Body of pancreas (tissue), 4 donors: ENCODE measurements around the gene IL16. TPM values are rescaled to one million over a fixed set of nuclear protein-coding genes. Genes with fewer than 3 reads are reported as not detected.
A peak's percentile ranks its signal among the peaks of the same experiment; 100 is the strongest.

Experiments used
- ATAC-seq: fragments of 150-250 bp; one replicate; pipeline ENCODE4 v1.9.1; 2016
- DNase-seq, 4 donors: peaks; one replicate each; pipeline ENCODE4 v3.0.0-alpha.2; 2019
- H3K27ac ChIP-seq, 4 donors: fragments of 200-600 bp; sonication (generic); 1 replicate in 3 of 4; 2 replicates in 1 of 4; pipeline versions ENCODE4 v1.5.1 to v1.6.1; 2016 to 2019; ENCODE audit warnings: mild to moderate bottlenecking in 1 of 4, mixed read lengths in 1 of 4, moderate library complexity in 1 of 4
- H3K27me3 ChIP-seq, 2 donors: fragments of 200-600 bp; sonication (generic); one replicate each; pipeline ENCODE4 v1.6.0; 2016; ENCODE audit warnings: mild to moderate bottlenecking in 1 of 2
- H3K36me3 ChIP-seq, 2 donors: fragments of 200-600 bp; sonication (generic); replicated peaks in 1 of 2; 2 replicates each; pipeline ENCODE4 v1.5.1; 2016; ENCODE audit warnings: low read depth in 2 of 2; ENCODE audit not compliant: insufficient read depth in 1 of 2
- H3K4me1 ChIP-seq: fragments of 200-600 bp; sonication (generic); one replicate; pipeline ENCODE4 v1.6.0; 2016
- H3K4me3 ChIP-seq, 2 donors: fragments of 200-600 bp; sonication (generic); 1 replicate in 1 of 2; 2 replicates in 1 of 2; pipeline ENCODE4 v1.5.1; 2016 to 2019
- H3K9me3 ChIP-seq, 3 donors: fragments of 200-600 bp; sonication (generic); 1 replicate in 2 of 3; 2 replicates in 1 of 3; pipeline ENCODE4 v1.5.1; 2016
- POLR2A ChIP-seq, 3 donors: fragments of 450-650 bp; IDR thresholded peaks; one replicate each; pipeline ENCODE4 v1.6.1; 2016; ENCODE audit warnings: antibody characterized with exemption in 3 of 3, mild to moderate bottlenecking in 2 of 3
- whole genome bisulfite sequencing, 2 donors: methylation state at CpG; one replicate each; pipeline ENCODE4 v1.1.5; 2017; 5-methylcytosine and 5-hydroxymethylcytosine counted together
- intact Hi-C: fragments of 100-400 bp; cut with DNase I; formaldehyde crosslinking; loops from one replicate; pipeline ENCODE4 v1.15.1; 2023
- total RNA-seq, 2 donors: library from RNA; depleted of rRNA; stranded (reverse); fragments of >200 nt; gene quantifications; one replicate each; pipeline ENCODE4 v1.1.0, GENCODE V29; 2016
- TF ChIP-seq, protein P1 (sequence below), 7 experiments: fragments of 450-650 bp in 4 of 7; fragments of 200-600 bp in 3 of 7; sonication (generic) in 3 of 7; IDR thresholded peaks; one replicate each; pipeline ENCODE4 v1.5.1; 2016 to 2019; ENCODE audit warnings: antibody characterized with exemption in 7 of 7

IL16 gene
- total RNA-seq, 2 donors from 2014 or later, result 2.9 to 4.9 TPM

DNA sequence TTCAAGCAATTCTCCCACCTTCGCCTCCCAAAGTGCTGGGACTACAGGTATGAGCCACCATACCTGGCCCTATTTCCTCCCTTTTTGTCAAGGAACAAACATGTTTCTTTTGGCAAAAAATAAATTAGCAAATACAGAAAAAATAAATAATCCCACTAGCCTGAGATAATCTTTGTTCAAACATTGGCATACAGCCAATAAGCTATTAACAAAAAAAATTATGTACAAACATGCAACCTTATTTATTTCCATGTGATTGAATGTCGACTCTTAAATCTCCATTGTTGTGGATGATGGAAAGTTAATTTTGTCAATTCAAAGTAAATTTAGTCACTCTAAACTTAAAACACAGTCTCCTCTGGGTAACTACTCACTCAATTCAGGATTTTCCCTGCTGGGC lies 18.3 kb upstream of the IL16 start:
- intact Hi-C loops, result no loop called here
- Histone ChIP-seq H3K9me3 (no peaks in the 10 kb centered on the region), H3K27ac (no peak overlapping the region), H3K27me3 (no peaks in the 10 kb centered on the region), H3K36me3 (no peaks in the 10 kb centered on the region), H3K4me1 (peaks cover 7% of the 10 kb centered on the region), H3K4me3 (no peak overlapping the region)
- ATAC-seq, result no peak
- DNase-seq, result no peak
- TF ChIP-seq POLR2A (IDR thresholded peaks at IDR 0.05), result no peak
- TF ChIP-seq, protein P1, sequence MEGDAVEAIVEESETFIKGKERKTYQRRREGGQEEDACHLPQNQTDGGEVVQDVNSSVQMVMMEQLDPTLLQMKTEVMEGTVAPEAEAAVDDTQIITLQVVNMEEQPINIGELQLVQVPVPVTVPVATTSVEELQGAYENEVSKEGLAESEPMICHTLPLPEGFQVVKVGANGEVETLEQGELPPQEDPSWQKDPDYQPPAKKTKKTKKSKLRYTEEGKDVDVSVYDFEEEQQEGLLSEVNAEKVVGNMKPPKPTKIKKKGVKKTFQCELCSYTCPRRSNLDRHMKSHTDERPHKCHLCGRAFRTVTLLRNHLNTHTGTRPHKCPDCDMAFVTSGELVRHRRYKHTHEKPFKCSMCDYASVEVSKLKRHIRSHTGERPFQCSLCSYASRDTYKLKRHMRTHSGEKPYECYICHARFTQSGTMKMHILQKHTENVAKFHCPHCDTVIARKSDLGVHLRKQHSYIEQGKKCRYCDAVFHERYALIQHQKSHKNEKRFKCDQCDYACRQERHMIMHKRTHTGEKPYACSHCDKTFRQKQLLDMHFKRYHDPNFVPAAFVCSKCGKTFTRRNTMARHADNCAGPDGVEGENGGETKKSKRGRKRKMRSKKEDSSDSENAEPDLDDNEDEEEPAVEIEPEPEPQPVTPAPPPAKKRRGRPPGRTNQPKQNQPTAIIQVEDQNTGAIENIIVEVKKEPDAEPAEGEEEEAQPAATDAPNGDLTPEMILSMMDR (IDR thresholded peaks at IDR 0.05), result no peak
- 25 to 30% methylated on average over 2 of the region's 2 CpGs for WGBS, 2 donors

DNA sequence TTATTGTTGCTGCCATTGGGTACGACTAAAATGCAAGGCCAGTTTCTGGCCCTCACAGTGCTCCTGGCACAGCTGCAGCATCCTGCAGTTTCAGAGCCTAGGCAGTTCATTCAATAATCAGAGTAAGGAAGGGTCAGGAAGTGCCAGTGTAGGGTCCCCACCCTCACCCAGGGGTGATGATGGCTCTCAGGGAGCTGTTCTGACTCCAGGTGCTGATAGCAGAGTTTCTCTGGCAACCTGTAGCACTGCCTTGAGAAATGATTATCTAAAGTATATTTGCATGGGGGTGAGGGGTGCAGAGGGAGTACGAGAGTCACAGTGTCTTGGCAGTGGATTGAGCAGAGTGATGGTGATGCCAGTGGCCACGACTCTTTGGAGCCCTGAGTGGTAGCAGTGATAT lies 15.5 kb upstream of the IL16 start:
- Histone ChIP-seq H3K4me1 (peaks cover 7% of the 10 kb centered on the region), H3K9me3 (no peaks in the 10 kb centered on the region), H3K36me3 (no peaks in the 10 kb centered on the region), H3K27me3 (no peaks in the 10 kb centered on the region), H3K27ac (no peak overlapping the region), H3K4me3 (no peak overlapping the region)
- no peak for DNase-seq
- ATAC-seq, result no peak
- intact Hi-C loops, result no loop called here
- TF ChIP-seq POLR2A (IDR thresholded peaks at IDR 0.05), result no peak
- TF ChIP-seq, protein P1 (IDR thresholded peaks at IDR 0.05), result no peak
- 14 to 43% methylated on average over 2 to 3 of the region's 3 CpGs for WGBS, 2 donors

DNA sequence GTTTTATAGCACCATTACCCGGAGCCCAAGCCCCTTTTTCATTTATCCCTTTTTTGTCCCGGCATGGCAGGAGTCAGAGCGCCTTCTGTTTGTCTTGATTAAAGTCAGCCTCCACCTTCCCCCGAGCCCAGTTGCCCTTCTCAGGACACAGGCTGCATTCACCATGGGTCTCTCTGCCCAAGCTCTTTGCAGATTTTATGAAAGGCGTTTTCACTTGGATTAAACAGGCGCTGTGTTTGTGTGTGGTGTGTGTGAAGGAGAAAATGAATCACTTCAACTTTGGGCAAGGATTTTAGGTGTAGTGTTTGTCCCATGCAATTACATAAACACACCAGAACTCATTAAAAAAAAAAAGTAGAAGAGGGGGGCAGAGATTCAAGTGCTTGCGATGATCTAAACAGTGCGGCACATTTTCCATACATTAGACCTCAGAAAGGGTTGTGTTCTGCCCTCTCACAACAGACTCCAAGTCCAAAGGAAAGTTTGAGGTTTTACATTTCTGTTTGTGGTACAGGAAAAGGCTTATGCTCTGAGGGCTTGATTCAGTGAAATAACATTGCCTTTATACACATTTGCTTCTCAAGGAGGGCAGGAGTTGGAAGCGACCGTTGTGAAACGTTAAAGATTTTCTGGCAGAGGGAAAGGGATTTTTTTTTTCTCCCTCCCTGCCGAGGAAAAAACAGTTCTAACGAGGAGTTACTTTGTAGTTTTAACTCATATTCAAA lies 14.5 kb upstream of the IL16 start:
- H3K27me3 ChIP-seq, result no peaks in the 10 kb centered on the region
- H3K36me3 ChIP-seq, result no peaks in the 10 kb centered on the region
- no peak for DNase-seq
- no peak for ATAC-seq
- H3K27ac ChIP-seq, result no peak overlapping the region
- 45 to 50% methylated on average over 13 of the region's 13 CpGs for WGBS, 2 donors
- TF ChIP-seq, protein P1 (IDR thresholded peaks at IDR 0.05), result no peak
- no peak for TF ChIP-seq POLR2A (IDR thresholded peaks at IDR 0.05)
- H3K4me1 ChIP-seq, result peaks cover 7% of the 10 kb centered on the region
- H3K4me3 ChIP-seq, result no peak overlapping the region
- no peaks in the 10 kb centered on the region for H3K9me3 ChIP-seq
- intact Hi-C loops, result no loop called here

DNA sequence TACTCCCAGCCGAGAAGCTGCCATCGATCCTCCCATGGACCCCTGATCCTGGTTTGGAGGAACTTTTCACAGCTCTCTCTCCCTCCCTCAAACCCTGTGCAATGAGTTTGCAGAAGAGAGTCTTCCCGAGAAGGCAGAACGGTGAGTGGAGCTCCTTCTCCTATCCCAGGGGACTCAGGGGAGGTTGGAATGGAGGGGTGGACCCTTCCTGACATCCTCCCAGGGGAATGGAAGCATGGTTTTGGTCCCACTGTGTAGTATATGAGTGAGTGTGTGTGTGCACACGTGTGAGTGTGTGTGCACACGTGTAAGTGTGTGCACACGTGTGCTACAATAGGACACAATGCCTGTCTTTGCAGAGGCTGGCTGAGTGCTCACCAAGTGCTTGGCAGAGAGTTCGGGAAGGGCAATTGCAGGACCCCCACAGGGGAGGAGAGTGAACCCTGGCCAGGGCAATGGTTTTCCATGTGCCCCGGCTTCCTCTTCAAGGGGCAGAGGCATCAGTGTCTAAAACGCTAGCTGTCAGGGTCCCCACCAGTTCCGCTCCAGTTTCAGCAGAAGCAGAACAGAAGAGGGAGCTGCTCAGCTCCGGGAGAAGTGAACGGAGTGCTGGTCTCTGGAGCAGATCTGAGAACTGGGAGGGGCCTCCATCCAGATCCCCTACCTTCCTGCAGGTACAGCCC lies 13.8 kb upstream of the IL16 start:
- no peak for ATAC-seq
- no peaks in the 10 kb centered on the region for H3K27me3 ChIP-seq
- no peak for DNase-seq
- no peaks in the 10 kb centered on the region for H3K9me3 ChIP-seq
- peak overlapping the region in 1 of 4 donors; percentile 8 for H3K27ac ChIP-seq
- TF ChIP-seq POLR2A (IDR thresholded peaks at IDR 0.05), result no peak
- TF ChIP-seq, protein P1 (IDR thresholded peaks at IDR 0.05), result no peak
- H3K4me1 ChIP-seq, result peaks cover 7% of the 10 kb centered on the region
- intact Hi-C loops, result no loop called here
- H3K4me3 ChIP-seq, result no peak overlapping the region
- 43 to 55% methylated on average over 13 of the region's 13 CpGs for WGBS, 2 donors
- H3K36me3 ChIP-seq, result no peaks in the 10 kb centered on the region

DNA sequence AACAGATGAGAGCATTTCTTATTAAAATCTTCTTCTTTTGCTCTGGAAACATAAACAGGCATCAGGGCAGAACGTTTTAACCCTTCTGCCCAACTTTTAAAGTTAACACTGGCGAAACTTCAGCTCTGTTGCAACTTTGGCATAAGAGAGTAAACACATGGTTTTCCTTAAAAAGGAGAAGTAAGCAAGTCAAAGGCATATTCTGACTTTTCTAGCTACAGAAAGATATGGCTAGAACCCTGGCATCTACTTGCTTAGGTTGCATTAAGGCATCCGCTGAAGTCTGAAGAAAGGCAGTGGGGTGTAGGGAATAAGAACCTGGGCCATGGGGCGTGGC lies 13.3 kb upstream of the IL16 start:
- H3K27ac ChIP-seq, result no peak overlapping the region
- no peak for DNase-seq
- H3K4me3 ChIP-seq, result no peak overlapping the region
- peaks cover 7% of the 10 kb centered on the region for H3K4me1 ChIP-seq
- intact Hi-C loops, result no loop called here
- H3K9me3 ChIP-seq, result no peaks in the 10 kb centered on the region
- no peak for ATAC-seq
- 68 to 76% methylated on average over 4 of the region's 4 CpGs for WGBS, 2 donors
- H3K27me3 ChIP-seq, result no peaks in the 10 kb centered on the region
- no peak for TF ChIP-seq POLR2A (IDR thresholded peaks at IDR 0.05)
- TF ChIP-seq, protein P1 (IDR thresholded peaks at IDR 0.05), result no peak
- no peaks in the 10 kb centered on the region for H3K36me3 ChIP-seq
